H1 (cell line): ENCODE data around the gene PTH1R. TPM values are rescaled to one million over a fixed set of nuclear protein-coding genes. Genes with fewer than 3 reads are reported as not detected.

ENCODE experiments used
- CTCF ChIA-PET: fragments of 300-600 bp; sonication (Branson Sonifier 250); formaldehyde crosslinking; loops from one replicate; lab custom pipeline; 2021; ENCODE audit not compliant: partially characterized antibody; lab: Charles Lee
- POLR2A ChIA-PET: fragments of 300-600 bp; sonication (Branson Sonifier 250); formaldehyde crosslinking; loops from one replicate; lab custom pipeline; 2021; ENCODE audit warnings: inconsistent platforms; ENCODE audit not compliant: partially characterized antibody; lab: Charles Lee
- DNase-seq, 2 experiments: peaks; one replicate each; pipeline versions ENCODE4 v3.0.0 to v3.0.0-alpha.2; 2010 to 2022; ENCODE audit warnings: low spot score in 2 of 2, low read depth in 1 of 2, mixed read lengths in 1 of 2
- FAIRE-seq: peaks from 2 replicates; lab custom pipeline; 2011; peaks lifted over from hg19 to GRCh38; lab: Jason Lieb, UNC
- H2AFZ ChIP-seq: 2 replicates; pipeline ENCODE4 v1.8.1; 2012; ENCODE audit warnings: low read length, inconsistent platforms
- H2AK5ac ChIP-seq: 2 replicates; pipeline ENCODE4 v1.6.1; 2013; ENCODE audit warnings: low read depth, low read length
- H2BK120ac ChIP-seq: replicated peaks from 2 replicates; pipeline ENCODE3; 2013; ENCODE audit warnings: low read depth, low read length, inconsistent platforms
- H2BK12ac ChIP-seq: 2 replicates; pipeline ENCODE4 v1.6.1; 2013; ENCODE audit warnings: low read depth, low read length
- H2BK15ac ChIP-seq: 2 replicates; pipeline ENCODE4 v1.6.1; 2013; ENCODE audit warnings: low read length
- H2BK20ac ChIP-seq: 2 replicates; pipeline ENCODE4 v1.6.1; 2013; ENCODE audit warnings: low read length
- H2BK5ac ChIP-seq: 2 replicates; pipeline ENCODE4 v1.6.1; 2013; ENCODE audit warnings: low read depth, low read length
- H3K14ac ChIP-seq: 2 replicates; pipeline ENCODE4 v1.6.1; 2013; ENCODE audit warnings: inconsistent platforms; ENCODE audit not compliant: insufficient read length
- H3K18ac ChIP-seq: 2 replicates; pipeline ENCODE4 v1.6.1; 2013; ENCODE audit warnings: low read length; ENCODE audit errors: extremely low read depth
- H3K23ac ChIP-seq: 2 replicates; pipeline ENCODE4 v1.6.1; 2013; ENCODE audit warnings: inconsistent platforms; ENCODE audit not compliant: insufficient read length
- H3K23me2 ChIP-seq: 2 replicates; pipeline ENCODE4 v1.6.1; 2013; ENCODE audit warnings: low read depth, low read length
- H3K27ac ChIP-seq: 2 replicates; pipeline ENCODE4 v1.6.1; 2011; ENCODE audit warnings: low read depth, low read length, inconsistent platforms
- H3K27me3 ChIP-seq, 4 experiments: replicated peaks in 1 of 4; 1 replicate in 1 of 4; 2 replicates in 3 of 4; pipeline versions ENCODE4 v1.6.1 to v1.8.1; 2011 to 2013; ENCODE audit warnings: low read length in 3 of 4, mild to moderate bottlenecking in 3 of 4, inconsistent platforms in 2 of 4, mixed read lengths in 2 of 4, moderate library complexity in 1 of 4; ENCODE audit not compliant: control insufficient read depth in 3 of 4, insufficient read depth in 3 of 4; ENCODE audit errors: extremely low read depth in 1 of 4
- H3K36me3 ChIP-seq, 4 experiments: 2 replicates each; pipeline versions ENCODE4 v1.6.1 to v1.8.1; 2011 to 2013; ENCODE audit warnings: mild to moderate bottlenecking in 4 of 4, low read length in 3 of 4, moderate library complexity in 2 of 4, control low read depth in 1 of 4, inconsistent platforms in 1 of 4; ENCODE audit not compliant: insufficient read depth in 4 of 4, control insufficient read depth in 2 of 4
- H3K4ac ChIP-seq: replicated peaks from 2 replicates; pipeline ENCODE3; 2013; ENCODE audit warnings: low read length, low read depth, mixed read lengths, inconsistent platforms; ENCODE audit not compliant: insufficient read length
- H3K4me1 ChIP-seq, 4 experiments: replicated peaks in 1 of 4; 1 replicate in 1 of 4; 2 replicates in 3 of 4; pipeline versions ENCODE4 v1.6.1 to v1.8.1; 2011 to 2013; ENCODE audit warnings: low read length in 3 of 4, inconsistent platforms in 2 of 4, mixed read lengths in 1 of 4; ENCODE audit not compliant: insufficient read depth in 4 of 4, control insufficient read depth in 3 of 4
- H3K4me2 ChIP-seq, 2 experiments: 2 replicates each; pipeline versions ENCODE4 v1.6.1 to v1.8.1; 2011 to 2013; ENCODE audit warnings: low read depth in 2 of 2, low read length in 2 of 2, control low read depth in 1 of 2, inconsistent platforms in 1 of 2, mild to moderate bottlenecking in 1 of 2; ENCODE audit not compliant: insufficient read depth in 1 of 2
- H3K4me3 ChIP-seq, 4 experiments: fragments of 200-600, 300-600 bp in 1 of 4; sonication (generic), shearing (Covaris generic), sonication (Bioruptor Twin) in 1 of 4; 2 replicates each; pipeline versions ENCODE4 v1.5.1 to v1.8.1; 2011 to 2016; ENCODE audit warnings: low read length in 4 of 4, low read depth in 3 of 4, control low read depth in 2 of 4, inconsistent platforms in 2 of 4, mild to moderate bottlenecking in 2 of 4, mixed read lengths in 1 of 4, moderate library complexity in 1 of 4; ENCODE audit not compliant: insufficient read depth in 2 of 4; ENCODE audit errors: extremely low read depth in 1 of 4
- H3K56ac ChIP-seq: replicated peaks from 2 replicates; pipeline ENCODE3; 2013; ENCODE audit warnings: low read depth, mild to moderate bottlenecking, mixed read lengths, low read length, inconsistent platforms; ENCODE audit not compliant: insufficient read length
- H3K79me1 ChIP-seq: 2 replicates; pipeline ENCODE4 v1.6.1; 2013; ENCODE audit warnings: low read depth, low read length, control low read depth
- H3K79me2 ChIP-seq, 2 experiments: 2 replicates each; pipeline versions ENCODE4 v1.6.1 to v1.8.1; 2012 to 2013; ENCODE audit warnings: low read length in 2 of 2, mild to moderate bottlenecking in 2 of 2, inconsistent platforms in 1 of 2; ENCODE audit not compliant: insufficient read depth in 2 of 2, control insufficient read depth in 1 of 2
- H3K9ac ChIP-seq, 4 experiments: replicated peaks in 1 of 4; 1 replicate in 1 of 4; 2 replicates in 3 of 4; pipeline versions ENCODE4 v1.6.1 to v1.8.1; 2011 to 2013; ENCODE audit warnings: low read depth in 3 of 4, low read length in 3 of 4, control low read depth in 2 of 4, mild to moderate bottlenecking in 2 of 4, moderate library complexity in 2 of 4, inconsistent platforms in 1 of 4; ENCODE audit errors: extremely low read depth in 1 of 4
- H3K9me3 ChIP-seq, 2 experiments: 2 replicates each; pipeline versions ENCODE4 v1.6.1 to v1.8.1; 2012 to 2013; ENCODE audit warnings: mild to moderate bottlenecking in 2 of 2, moderate library complexity in 2 of 2, control low read depth in 1 of 2, inconsistent platforms in 1 of 2, low read depth in 1 of 2, low read length in 1 of 2, mixed read lengths in 1 of 2; ENCODE audit not compliant: insufficient read depth in 2 of 2
- H4K20me1 ChIP-seq, 2 experiments: replicated peaks in 1 of 2; 2 replicates each; pipeline versions ENCODE3 to v1.8.1; 2011 to 2013; ENCODE audit warnings: inconsistent platforms in 2 of 2, low read length in 2 of 2, mild to moderate bottlenecking in 1 of 2; ENCODE audit not compliant: insufficient read depth in 2 of 2, control insufficient read depth in 1 of 2
- H4K5ac ChIP-seq: 2 replicates; pipeline ENCODE4 v1.6.1; 2013; ENCODE audit warnings: low read length, low read depth, mixed read lengths, inconsistent platforms; ENCODE audit not compliant: insufficient read length
- H4K8ac ChIP-seq: 2 replicates; pipeline ENCODE4 v1.8.0; 2013; ENCODE audit warnings: mild to moderate bottlenecking, moderate library complexity, low read length, inconsistent platforms; ENCODE audit not compliant: insufficient read depth; ENCODE audit errors: extremely low read depth
- H4K91ac ChIP-seq: replicated peaks from 2 replicates; pipeline ENCODE3; 2013; ENCODE audit warnings: low read length, mixed read lengths, inconsistent platforms; ENCODE audit not compliant: insufficient read length
- CTCF ChIP-seq, 3 experiments: IDR thresholded peaks; 1 replicate in 2 of 3; 2 replicates in 1 of 3; pipeline versions ENCODE4 v1.5.1 to v1.6.1; 2011; ENCODE audit warnings: low read length in 3 of 3, mild to moderate bottlenecking in 3 of 3, inconsistent platforms in 2 of 3, low read depth in 1 of 3, moderate library complexity in 1 of 3; ENCODE audit not compliant: insufficient read depth in 1 of 3; ENCODE audit errors: control extremely low read depth in 1 of 3
- NRF1 ChIP-seq: IDR thresholded peaks from 2 replicates; pipeline ENCODE4 v1.6.1; 2011; ENCODE audit warnings: mild to moderate bottlenecking, low read depth, low read length, improper control_type of control experiment
- POU5F1 ChIP-seq: IDR thresholded peaks from 2 replicates; pipeline ENCODE4 v1.6.1; 2011; ENCODE audit warnings: low read depth, mild to moderate bottlenecking, low read length, moderate library complexity
- RAD21 ChIP-seq, 2 experiments: IDR thresholded peaks in 1 of 2; conservative IDR thresholded peaks in 1 of 2; 2 replicates each; pipeline ENCODE4 v1.6.1; 2011; ENCODE audit warnings: low read depth in 2 of 2, low read length in 2 of 2, improper control_type of control experiment in 1 of 2, inconsistent platforms in 1 of 2, mild to moderate bottlenecking in 1 of 2, moderate library complexity in 1 of 2
- TEAD4 ChIP-seq: IDR thresholded peaks from 2 replicates; pipeline ENCODE4 v1.6.1; 2012; ENCODE audit warnings: low read depth, low read length, inconsistent platforms, mixed read lengths
- WGBS, 2 experiments: shearing (Covaris generic) in 1 of 2; methylation state at CpG; one replicate each; pipeline versions ENCODE4 v1.1.6 to v1.1.7; 2013 to 2015; ENCODE audit warnings: low lambda C conversion rate in 2 of 2, mixed read lengths in 2 of 2, inconsistent platforms in 1 of 2, low coverage in 1 of 2, missing lambda C conversion rate in 1 of 2; ENCODE audit not compliant: insufficient replicate concordance in 2 of 2, insufficient coverage in 1 of 2, insufficient read length in 1 of 2; ENCODE audit errors: extremely low coverage in 1 of 2, missing lambda C conversion rate in 1 of 2; 5-methylcytosine and 5-hydroxymethylcytosine counted together
- polyA plus RNA-seq, 7 experiments: library from polyadenylated mRNA; depleted of rRNA in 3 of 7; stranded (reverse) in 5 of 7; unstranded in 2 of 7; fragments of >200 nt in 5 of 7; fragments of 200-250 nt in 2 of 7; gene quantifications; 1 replicate in 5 of 7; 2 replicates in 1 of 7; 4 replicates in 1 of 7; pipeline versions ENCODE4 v1.2.1 to v1.2.3, GENCODE V29; 2011 to 2013; ENCODE audit warnings: missing spikeins in 2 of 7, mixed read lengths in 2 of 7
- total RNA-seq: library from RNA; stranded (reverse); fragmentation: NEBNext Ultra II Directional; extraction: Animal tissue kit (Norgen Biotek cat#: 25700); gene quantifications from 2 replicates; pipeline ENCODE4 v1.2.1, GENCODE V29; 2021

Gene PTH1R
- total and polyA plus RNA-seq, 2 of the 8 experiments (the other 6 are each of a cell fraction or from before 2014, with no cell fraction given) = 0.57 to 1.5 TPM

GRCh38 chr3:46862369-46863025, 15.0 kb upstream of the PTH1R start:
- POLR2A ChIA-PET = interaction anchor here (1.4 to 1.5 kb wide), 2 partner anchors 12 to 17 kb away, joined by 3 to 5 read pairs; no protein-coding TSS in a partner anchor
- Histone ChIP-seq H2AFZ (no peak overlapping the region), H3K23ac (no peak overlapping the region), H3K23me2 (no peaks in the 10 kb centered on the region), H3K56ac (no peak overlapping the region), H4K20me1 (no peaks in the 10 kb centered on the region), H4K5ac (no peak overlapping the region), H3K79me1 (no peaks in the 10 kb centered on the region), H2BK15ac (no peak overlapping the region), H2AK5ac (no peak overlapping the region), H3K79me2 (no peaks in the 10 kb centered on the region)
- TF ChIP-seq TEAD4 (no peak), CTCF (IDR thresholded peaks at IDR 0.05; ENCODE audit: control extremely low read depth in 1 of 3, insufficient read depth in 1 of 3, low read depth in 1 of 3, low read length in 3 of 3) (no peak), RAD21 (IDR thresholded peaks at IDR 0.05 in 1 of 2, conservative IDR thresholded peaks at IDR 0.05 in 1 of 2; ENCODE audit: low read depth in 2 of 2, low read length in 2 of 2) (no peak), NRF1 (no peak), POU5F1 (no peak)
- TF ChIP-seq, all 59 proteins: peak for 0
- H3K18ac ChIP-seq = no peak overlapping the region
- H2BK120ac ChIP-seq = no peak overlapping the region
- no peak overlapping the region for H3K14ac ChIP-seq
- H2BK20ac ChIP-seq = no peak overlapping the region
- H3K4me3 ChIP-seq = no peak overlapping the region
- H3K9me3 ChIP-seq = no peaks in the 10 kb centered on the region
- no peaks in the 10 kb centered on the region; a peak in 2 of 7 replicates for H3K4me1 ChIP-seq
- H4K91ac ChIP-seq = no peak overlapping the region
- peaks cover 0 to 6% (median 2%) of the 10 kb centered on the region in 4 experiments; a peak in 3 of 7 replicates for H3K27me3 ChIP-seq
- no peak for FAIRE-seq
- CTCF ChIA-PET = interaction anchor here (0.6 to 3.4 kb wide), 12 partner anchors 9 to 198 kb away, joined by 3 to 17 read pairs (median 3); partner anchors contain the start of gene PTH1R
- H3K36me3 ChIP-seq = no peaks in the 10 kb centered on the region
- H2BK5ac ChIP-seq = no peak overlapping the region
- 91% methylated on average over 7 of the region's 7 CpGs; no CpG with 5 or more reads in 1 of the 2 experiments for WGBS, 2 experiments
- no peak overlapping the region for H3K9ac ChIP-seq
- no peak overlapping the region for H3K27ac ChIP-seq
- DNase-seq = no peak
- H4K8ac ChIP-seq = peak overlapping the region; percentile 9; the same call in 1 of the 2 replicates
- H2BK12ac ChIP-seq = 0 out of 2 replicates have a peak overlapping the region, but pooled peaks have one; percentile 17
- H3K4ac ChIP-seq = no peak overlapping the region
- H3K4me2 ChIP-seq = no peak overlapping the region
